Suppressor macrophage treated with lipopolysaccharide for 1 hour (primary cell): ENCODE results near the gene CAMSAP2.

Experiments used
- DNase-seq, 3 donors: peaks; one replicate each; pipeline ENCODE4 v3.0.0-alpha.2; 2020 to 2022

Gene CAMSAP2

DNA sequence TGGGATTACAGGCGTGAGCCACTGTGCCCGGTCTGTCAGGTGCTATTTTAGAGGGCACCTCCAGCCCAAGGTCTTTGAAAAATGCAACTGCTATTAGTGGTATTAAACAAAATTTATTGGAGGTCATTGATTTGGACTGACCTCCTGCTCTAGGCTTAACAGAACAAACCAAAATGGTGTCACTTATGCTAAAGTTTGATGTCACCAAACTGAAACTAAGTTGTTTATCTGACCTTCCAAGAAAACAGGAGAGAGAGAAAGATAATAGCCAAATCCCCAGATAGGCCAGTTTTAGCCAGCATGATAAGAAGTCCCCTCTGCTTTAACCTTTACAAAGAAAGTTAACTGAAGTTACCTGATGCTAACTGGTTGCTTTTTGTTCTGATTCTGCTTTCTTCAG lies 147.9 kb downstream of the CAMSAP2 start:
- DNase-seq, result no peak

- DNase-seq, result no peak
These were observed 148.3 kb downstream of the CAMSAP2 start for GRCh38 chr1:200887036-200887435.

- DNase-seq, result no peak
These were observed 149.2 kb downstream of the CAMSAP2 start for GRCh38 chr1:200887772-200888348.

DNA sequence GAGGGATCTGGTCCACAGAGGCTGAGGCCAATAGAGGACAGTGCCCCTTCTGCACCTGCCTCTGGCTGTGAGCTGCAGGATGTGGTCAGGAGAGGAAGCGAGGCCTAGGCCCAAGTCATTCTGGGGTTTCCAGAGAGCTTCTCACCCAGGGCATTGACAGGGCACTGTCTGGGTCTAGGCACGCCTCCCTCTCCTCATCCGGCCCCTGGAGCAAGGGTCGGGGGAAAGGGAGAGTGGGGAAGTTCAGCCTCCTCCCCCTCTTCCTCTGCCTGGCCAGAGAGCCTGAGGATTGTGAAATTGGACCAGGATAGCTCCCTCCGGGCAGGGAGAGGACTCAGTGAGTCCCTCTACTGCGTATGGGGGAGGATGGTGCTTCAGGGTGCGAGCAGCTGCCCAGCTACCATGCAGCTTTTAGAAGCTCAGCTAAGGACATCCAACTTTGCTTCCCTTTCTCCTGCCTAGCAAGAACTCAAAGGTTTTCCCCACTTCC lies 149.7 kb downstream of the CAMSAP2 start:
- DNase-seq, result peak; percentile 89 to 94 (median 93)

GRCh38 chr1:200889571-200889970 lies 150.9 kb downstream of the CAMSAP2 start:
- DNase-seq, result no peak

DNA sequence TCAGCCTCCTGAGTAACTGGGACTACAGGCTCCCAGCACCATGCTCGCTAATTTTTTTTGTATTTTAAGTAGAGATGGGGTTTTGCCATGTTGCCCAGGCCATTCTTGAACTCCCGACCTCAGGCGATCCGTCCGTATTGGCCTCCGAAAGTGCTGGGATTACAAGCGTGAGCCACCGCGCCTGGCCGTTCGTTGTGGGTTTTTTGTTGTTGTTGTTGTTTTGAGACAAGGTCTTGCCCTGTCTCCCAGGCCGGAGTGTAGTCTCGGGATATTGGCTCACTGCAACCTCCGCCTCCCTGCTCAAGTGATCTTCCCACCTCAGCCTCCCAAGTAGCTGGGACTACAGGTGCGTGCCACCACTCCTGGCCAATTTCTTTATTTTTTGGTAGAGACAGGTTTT lies 151.3 kb downstream of the CAMSAP2 start:
- DNase-seq, result no peak

GRCh38 chr1:200890818-200891773 lies 152.4 kb downstream of the CAMSAP2 start:
- DNase-seq, result peak; percentile 43 to 68 (median 45)

GRCh38 chr1:200891774-200892157 lies 153.1 kb downstream of the CAMSAP2 start:
- DNase-seq, result no peak

- DNase-seq, result no peak
These were observed 153.9 kb downstream of the CAMSAP2 start for GRCh38 chr1:200892546-200892945.

DNA sequence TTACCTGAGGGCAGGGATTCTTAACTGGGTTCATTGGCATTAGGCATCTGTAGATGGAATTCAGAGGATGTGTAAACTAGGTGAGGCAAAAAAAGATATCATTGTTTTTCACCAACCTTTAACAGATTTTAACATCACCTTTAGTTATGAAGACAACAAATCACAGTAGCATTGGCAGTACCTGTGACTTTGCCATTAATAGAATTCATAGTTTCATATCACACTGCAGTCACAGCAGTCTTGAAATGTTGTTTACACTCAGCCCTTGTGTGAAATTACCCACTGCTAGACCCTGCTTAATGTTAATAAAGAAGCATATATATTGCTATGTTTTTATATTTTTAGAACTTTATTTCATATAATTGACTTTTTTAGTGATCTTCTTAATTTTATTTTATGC lies 154.3 kb downstream of the CAMSAP2 start:
- DNase-seq, result no peak

- DNase-seq, result no peak
These were observed 154.8 kb downstream of the CAMSAP2 start for GRCh38 chr1:200893411-200893901.

DNA sequence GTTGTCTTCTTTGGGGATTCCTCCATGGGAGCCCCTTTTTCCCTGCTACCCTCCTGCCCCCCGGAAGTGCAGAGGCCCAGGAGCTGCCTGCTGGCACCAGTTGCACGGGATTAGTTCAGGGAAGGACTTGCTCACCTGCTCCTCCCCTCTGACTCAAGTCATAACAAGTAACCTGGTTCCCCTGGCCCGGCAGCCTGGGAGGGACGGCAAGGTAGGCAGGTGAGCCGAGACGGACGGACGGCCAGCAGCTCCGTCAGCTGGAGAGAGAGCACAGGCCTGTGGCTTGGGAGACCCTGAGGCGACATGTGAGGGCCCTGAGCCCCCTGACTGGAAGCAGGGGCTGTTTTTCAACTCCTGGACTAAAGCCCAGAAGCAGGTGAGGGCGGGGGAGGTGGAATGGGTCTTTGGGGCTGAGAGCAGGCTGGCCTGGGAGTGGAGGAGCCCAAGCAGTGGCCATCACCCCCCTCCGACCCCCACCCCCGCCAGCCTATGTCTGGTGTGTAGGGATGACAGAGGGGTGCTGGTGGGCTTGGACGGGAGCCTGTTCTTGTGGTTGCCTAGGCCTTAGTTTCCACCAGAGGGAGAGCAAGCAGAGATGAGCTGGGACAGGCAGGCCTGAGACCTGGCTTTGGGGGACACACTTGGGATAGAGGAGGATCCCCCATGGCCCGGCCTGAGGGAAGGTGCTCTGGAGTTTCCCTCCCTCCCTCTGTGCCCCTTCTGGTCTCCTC lies 156.2 kb downstream of the CAMSAP2 start, which contains the start of gene INAVA:
TSS of gene INAVA (plus strand) at position 189 of the 731 bp plus-strand sequence. CDS start 3,501 bp downstream, outside the sequence.
- DNase-seq, result no peak

DNA sequence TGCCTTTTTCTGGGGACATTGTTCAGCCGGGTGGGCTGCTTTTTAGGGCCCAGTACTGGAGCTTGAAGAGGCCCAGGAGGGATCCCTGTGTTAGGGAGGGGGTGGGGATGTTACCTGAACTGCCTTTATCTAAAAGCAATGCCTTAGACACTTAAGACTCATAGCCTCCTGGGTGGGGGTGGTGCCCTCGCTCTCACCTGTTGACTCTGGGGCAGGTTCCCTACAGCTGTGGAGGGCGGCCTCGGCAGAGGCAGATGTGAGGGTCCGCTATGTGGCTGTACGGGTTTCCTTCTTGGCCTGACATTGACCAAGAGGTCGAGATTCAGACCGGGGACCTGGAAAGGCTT lies 156.7 kb downstream of the CAMSAP2 start:
- DNase-seq, result no peak

- no peak for DNase-seq
These were observed 157.3 kb downstream of the CAMSAP2 start for GRCh38 chr1:200895801-200896530.

DNA sequence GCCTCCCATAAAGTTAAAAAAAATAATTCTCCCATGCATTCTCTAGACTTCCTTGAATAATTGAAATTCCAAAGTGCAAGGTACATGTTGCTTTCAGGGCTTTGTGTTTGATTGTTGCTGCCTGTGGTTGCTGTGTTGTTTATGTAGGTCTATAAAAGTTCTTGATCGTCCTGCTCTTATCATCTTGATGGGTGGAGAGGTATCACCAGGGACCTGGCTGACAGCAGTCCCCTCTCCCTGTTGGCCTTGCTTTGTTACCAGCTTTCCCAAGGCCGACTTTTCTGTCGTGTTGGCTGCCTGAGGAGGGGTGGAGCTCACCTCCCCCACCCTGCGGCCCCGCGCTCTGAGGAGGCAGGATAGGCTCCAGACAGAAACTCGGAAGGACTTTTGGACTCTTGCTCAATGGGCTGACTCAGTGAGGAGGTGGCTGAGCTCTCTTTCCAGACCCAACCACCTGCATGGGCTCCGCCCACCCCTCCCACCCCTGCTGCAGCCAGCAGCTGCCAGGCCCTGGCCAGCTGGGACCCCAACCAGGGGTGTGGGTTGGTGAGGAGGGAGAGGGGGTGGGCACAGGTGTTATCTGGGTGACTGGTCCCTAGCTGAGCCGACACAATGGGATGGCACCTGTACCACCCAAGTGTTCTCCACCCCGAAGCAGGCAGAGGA lies 158.0 kb downstream of the CAMSAP2 start:
- peak; percentile 33 to 49 (median 47) for DNase-seq

GRCh38 chr1:200897259-200897658 lies 158.6 kb downstream of the CAMSAP2 start:
- DNase-seq, result no peak

- no peak for DNase-seq
These were observed 160.3 kb downstream of the CAMSAP2 start for GRCh38 chr1:200899015-200899386.

- no peak for DNase-seq
These were observed 160.8 kb downstream of the CAMSAP2 start for GRCh38 chr1:200899451-200899915.

DNA sequence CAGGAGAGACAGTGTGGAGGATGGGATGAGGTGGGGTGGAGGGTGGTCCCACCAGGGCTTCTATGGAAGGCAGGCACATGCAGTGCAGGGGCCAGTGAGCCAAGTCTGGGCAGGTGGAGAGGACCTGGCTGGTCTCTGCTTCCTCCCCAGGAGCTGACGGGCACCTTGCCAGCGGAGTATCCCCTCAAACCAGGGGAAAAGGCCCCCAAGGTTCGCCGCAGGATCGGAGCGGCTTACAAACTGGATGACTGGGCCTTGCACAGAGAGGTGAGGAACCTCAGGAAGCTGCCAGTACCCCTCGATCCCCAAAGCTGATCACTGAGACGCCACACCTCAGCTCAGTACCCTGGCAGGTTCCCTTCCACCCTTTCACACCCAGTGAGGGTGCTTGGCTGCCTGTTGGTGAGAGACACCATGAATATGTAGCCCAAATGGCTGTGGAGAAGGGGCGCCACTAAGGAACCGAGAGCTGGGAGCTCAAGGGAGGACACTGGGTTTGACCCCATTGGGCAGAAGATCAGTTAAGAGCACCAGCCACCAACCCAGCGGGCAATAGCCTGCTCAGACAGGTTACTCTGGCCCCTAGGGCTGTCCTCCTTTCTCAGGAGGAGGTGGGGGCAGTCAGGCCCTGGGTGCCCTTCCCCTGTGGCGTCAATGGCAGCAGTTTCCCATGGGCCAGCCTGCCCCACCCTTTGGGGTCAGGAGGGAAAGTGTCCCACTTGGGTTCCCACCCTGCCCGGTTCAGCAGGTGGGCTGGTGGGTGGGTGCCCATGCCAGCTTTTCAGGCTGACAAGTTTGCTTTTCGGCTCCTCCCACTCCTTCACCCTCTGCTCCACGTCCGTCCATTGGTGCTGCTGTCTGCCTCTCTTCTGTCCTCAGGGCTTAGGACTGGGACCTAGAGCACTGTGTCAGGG lies 161.5 kb downstream of the CAMSAP2 start:
- DNase-seq, result no peak

GRCh38 chr1:200900877-200901276 lies 162.2 kb downstream of the CAMSAP2 start:
- DNase-seq, result no peak

DNA sequence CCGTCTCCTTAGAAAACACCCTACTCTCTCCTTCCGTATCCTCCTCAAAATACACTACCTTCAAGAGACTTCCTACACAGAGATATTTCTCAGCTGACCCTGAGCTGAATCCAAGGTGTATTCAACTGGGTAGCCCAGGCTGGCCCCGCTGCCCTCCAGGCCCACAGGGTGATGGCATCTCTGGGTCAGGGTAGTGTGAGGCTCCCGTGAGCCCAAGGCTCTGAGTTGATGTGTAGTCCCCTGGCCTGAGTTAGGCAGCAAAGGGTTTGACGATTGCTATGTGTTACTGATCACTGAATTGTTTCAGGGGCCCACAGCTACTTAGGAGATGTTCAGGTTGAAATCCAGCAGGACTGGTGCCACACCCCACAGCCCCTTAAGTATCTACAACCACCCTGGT lies 162.7 kb downstream of the CAMSAP2 start:
- no peak for DNase-seq
